Measurements from ENCODE around the gene TTLL11. TPM values are rescaled to one million over a fixed set of nuclear protein-coding genes. Genes with fewer than 3 reads are reported as not detected.

Gene TTLL11
- polyA plus RNA-seq, 1 of the 3 experiments (the other 2 are of a cell fraction): 6.8 TPM

DNA sequence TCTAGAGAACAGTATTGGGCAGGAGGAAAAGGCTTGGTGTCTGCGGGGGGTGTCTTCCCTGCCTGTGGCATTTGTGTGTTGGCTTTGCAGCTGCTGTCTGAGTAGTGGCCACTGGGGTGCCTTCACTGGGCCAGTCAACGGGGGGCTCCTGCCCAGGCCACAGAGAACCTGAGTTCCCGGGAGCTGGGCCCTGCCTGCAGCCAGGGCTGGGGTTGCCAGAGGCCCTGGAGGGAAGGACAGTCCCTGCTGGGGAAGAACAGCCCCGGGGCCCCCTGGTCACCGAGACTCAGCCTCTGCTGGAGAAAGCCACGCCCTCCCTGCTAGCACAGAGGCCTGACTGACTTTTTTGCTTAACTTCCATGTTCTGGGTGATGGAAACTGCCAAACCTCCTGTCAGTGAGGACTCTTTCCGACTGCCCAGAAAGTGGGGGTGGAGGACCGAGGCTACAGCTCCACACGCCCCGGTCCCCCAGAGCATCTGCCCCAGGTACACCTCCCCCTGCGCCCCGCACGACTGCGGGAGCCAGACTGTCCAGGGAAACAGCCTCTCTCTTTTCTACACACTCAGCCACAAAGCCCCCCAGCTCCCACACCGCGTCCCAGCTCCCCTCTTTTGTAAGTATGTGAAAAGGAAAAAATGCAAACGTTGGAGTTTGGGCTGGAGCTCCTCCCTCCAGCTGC lies 308.2 kb downstream of the TTLL11 start:
- no peak for TF ChIP-seq TCF12 (IDR thresholded peaks at IDR 0.05)
- TF ChIP-seq MXI1 (IDR thresholded peaks at IDR 0.05; ENCODE audit: low read depth, low read length): no peak
- no peak for TF ChIP-seq GABPA (IDR thresholded peaks at IDR 0.05; ENCODE audit: low read depth)
- no peak for TF ChIP-seq RXRA (IDR thresholded peaks at IDR 0.05; ENCODE audit: borderline replicate concordance, low read depth)
- no peak overlapping the region for H3K4me2 ChIP-seq
- no peaks in the 10 kb centered on the region for H3K79me2 ChIP-seq (ENCODE audit: insufficient read depth)
- H4K20me1 ChIP-seq (ENCODE audit: insufficient read depth): no peaks in the 10 kb centered on the region
- H3K9me3 ChIP-seq: no peaks in the 10 kb centered on the region
- H2AFZ ChIP-seq (ENCODE audit: low read depth): no peak overlapping the region
- WGBS (ENCODE audit: low lambda C conversion rate): 95% methylated on average over 11 of the region's 17 CpGs
- no peaks in the 10 kb centered on the region for H3K9me2 ChIP-seq
- peaks cover 10% of the 10 kb centered on the region for H3F3A ChIP-seq (replicated peaks; ENCODE audit: insufficient read depth)
- no peak overlapping the region for H3K27ac ChIP-seq (ENCODE audit: low read depth in 2 of 2, low read length in 1 of 2)
- H3K27me3 ChIP-seq (ENCODE audit: insufficient read depth): no peaks in the 10 kb centered on the region
- no peak overlapping the region for H3K9ac ChIP-seq
- no peak for DNase-seq
- H3K4me3 ChIP-seq (ENCODE audit: low read depth in 2 of 2, low read length in 1 of 2): no peak overlapping the region
- H3K36me3 ChIP-seq (replicated peaks in 1 of 2; ENCODE audit: control insufficient read depth in 1 of 2, insufficient read depth in 2 of 2, low read length in 1 of 2): peaks cover 0 to 41% of the 10 kb centered on the region in 2 experiments
- ChIA-PET CTCF (interaction anchor here (1.1 to 1.7 kb wide), 2 partner anchors 91 to 98 kb away, joined by 3 to 4 read pairs; no protein-coding TSS in a partner anchor), POLR2A (no interaction called here)
- H3K4me1 ChIP-seq (ENCODE audit: control insufficient read depth in 1 of 2, insufficient read depth in 2 of 2, low read depth in 1 of 2, low read length in 1 of 2): peaks cover 0 to 18% of the 10 kb centered on the region in 2 experiments; a peak in 1 of 4 replicates

DNA sequence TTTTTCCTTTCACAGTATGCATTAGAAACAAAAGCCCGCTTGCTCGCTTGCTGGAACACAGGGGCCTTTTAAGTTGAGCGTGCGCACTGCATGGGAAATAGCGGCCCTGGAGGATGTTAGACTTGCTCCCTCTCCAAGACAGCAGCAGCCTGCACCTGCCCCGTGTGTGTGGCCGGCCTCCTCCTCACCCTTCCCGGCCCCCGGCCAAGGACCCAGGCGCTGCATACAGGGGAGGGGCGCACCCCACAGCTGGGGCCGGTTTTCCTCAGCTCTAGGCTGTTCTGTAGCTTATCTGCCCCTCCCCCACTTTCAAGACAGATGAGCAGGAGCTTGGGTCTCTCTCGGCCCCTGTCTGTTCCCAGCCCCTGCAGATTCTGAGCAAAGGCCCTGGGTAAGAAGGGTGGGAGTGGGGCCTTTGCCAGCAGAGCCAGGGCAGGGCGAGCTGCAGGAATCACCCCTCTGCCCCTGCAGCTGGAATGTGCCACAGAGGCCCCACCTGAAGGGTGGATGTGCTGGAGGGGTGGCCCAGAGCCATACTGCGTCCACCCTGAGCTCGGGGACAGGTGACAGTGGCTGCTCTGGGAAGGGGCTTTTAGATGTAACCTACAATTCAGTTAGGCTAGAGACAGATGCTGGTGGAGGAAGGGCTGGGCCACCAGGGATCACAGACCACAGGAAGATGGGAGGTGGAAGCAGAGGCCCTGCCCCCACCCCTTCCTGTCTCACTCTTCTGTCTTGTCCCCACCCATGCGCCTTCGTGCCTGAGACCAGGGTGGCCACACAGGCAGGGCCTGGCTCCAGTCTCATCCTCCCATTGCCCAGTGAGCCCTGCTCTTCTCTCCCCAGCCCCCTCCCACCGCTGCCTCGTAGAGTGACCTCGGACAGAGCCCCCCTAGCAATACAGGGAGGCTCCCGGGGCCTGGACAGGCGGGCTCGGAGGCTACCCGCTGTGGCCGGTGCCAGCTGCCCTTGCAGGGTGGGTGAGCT lies 309.3 kb downstream of the TTLL11 start:
- H3K27me3 ChIP-seq (ENCODE audit: insufficient read depth): no peaks in the 10 kb centered on the region
- peaks cover 7 to 45% of the 10 kb centered on the region in 2 experiments for H3K36me3 ChIP-seq (replicated peaks in 1 of 2; ENCODE audit: control insufficient read depth in 1 of 2, insufficient read depth in 2 of 2, low read length in 1 of 2)
- H3K4me1 ChIP-seq (ENCODE audit: control insufficient read depth in 1 of 2, insufficient read depth in 2 of 2, low read depth in 1 of 2, low read length in 1 of 2): peaks cover 0 to 18% of the 10 kb centered on the region in 2 experiments; a peak in 2 of 4 replicates
- H3K4me2 ChIP-seq: no peak overlapping the region
- CTCF ChIA-PET: interaction anchor here (0.5 to 1.1 kb wide), 2 partner anchors 90 to 190 kb away, joined by 3 read pairs; no protein-coding TSS in a partner anchor
- no peaks in the 10 kb centered on the region for H3K79me2 ChIP-seq (ENCODE audit: insufficient read depth)
- WGBS (ENCODE audit: low lambda C conversion rate): 92% methylated on average over 9 of the region's 26 CpGs
- TF ChIP-seq GABPA (IDR thresholded peaks at IDR 0.05; ENCODE audit: low read depth): no peak
- POLR2A ChIA-PET: no interaction called here
- no peak overlapping the region for H3K4me3 ChIP-seq (ENCODE audit: low read depth in 2 of 2, low read length in 1 of 2)
- no peak overlapping the region for H3K9ac ChIP-seq
- no peak for DNase-seq
- H3K9me2 ChIP-seq: no peaks in the 10 kb centered on the region
- no peaks in the 10 kb centered on the region for H3K9me3 ChIP-seq
- H3K27ac ChIP-seq (ENCODE audit: low read depth in 2 of 2, low read length in 1 of 2): peak overlapping the region in 1 of 2 experiments; percentile 28; a peak in 1 of 4 replicates
- H3F3A ChIP-seq (replicated peaks; ENCODE audit: insufficient read depth): peaks cover 10% of the 10 kb centered on the region
- no peak overlapping the region for H2AFZ ChIP-seq (ENCODE audit: low read depth)
- no peaks in the 10 kb centered on the region for H4K20me1 ChIP-seq (ENCODE audit: insufficient read depth)

DNA sequence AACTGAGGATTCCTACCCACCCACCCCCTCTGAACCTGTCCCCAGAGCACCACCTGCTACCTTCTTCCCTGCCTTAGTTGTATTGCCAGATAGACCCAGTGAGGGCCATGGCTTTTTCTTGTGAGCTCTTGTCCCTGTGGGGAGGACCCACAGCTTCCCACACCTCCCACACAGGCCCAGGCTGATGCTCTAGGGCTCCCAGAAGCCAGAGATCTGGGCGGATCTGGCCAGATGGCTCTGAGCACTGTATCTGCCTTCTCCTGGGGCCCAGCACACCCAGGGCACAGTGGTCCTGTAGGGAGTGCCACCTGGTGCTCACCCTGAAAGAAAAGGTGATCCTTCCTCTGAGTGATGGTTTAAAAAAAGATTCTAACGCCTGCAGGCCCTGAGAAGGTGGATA lies 310.0 kb downstream of the TTLL11 start:
- TF ChIP-seq ELF1 (IDR thresholded peaks at IDR 0.05): no peak
- no peak for TF ChIP-seq RFX5 (IDR thresholded peaks at IDR 0.05; ENCODE audit: low read length)
- no peak for TF ChIP-seq TEAD4 (IDR thresholded peaks at IDR 0.05; ENCODE audit: borderline replicate concordance, insufficient read depth)
- TF ChIP-seq, protein P1, sequence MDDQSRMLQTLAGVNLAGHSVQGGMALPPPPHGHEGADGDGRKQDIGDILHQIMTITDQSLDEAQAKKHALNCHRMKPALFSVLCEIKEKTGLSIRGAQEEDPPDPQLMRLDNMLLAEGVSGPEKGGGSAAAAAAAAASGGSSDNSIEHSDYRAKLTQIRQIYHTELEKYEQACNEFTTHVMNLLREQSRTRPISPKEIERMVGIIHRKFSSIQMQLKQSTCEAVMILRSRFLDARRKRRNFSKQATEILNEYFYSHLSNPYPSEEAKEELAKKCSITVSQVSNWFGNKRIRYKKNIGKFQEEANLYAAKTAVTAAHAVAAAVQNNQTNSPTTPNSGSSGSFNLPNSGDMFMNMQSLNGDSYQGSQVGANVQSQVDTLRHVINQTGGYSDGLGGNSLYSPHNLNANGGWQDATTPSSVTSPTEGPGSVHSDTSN (IDR thresholded peaks at IDR 0.05): no peak
- Histone ChIP-seq H3F3A (replicated peaks; ENCODE audit: insufficient read depth) (peaks cover 9% of the 10 kb centered on the region), H3K4me1 (ENCODE audit: control insufficient read depth in 1 of 2, insufficient read depth in 2 of 2, low read depth in 1 of 2, low read length in 1 of 2) (peaks cover 0 to 18% of the 10 kb centered on the region in 2 experiments; a peak in 2 of 4 replicates), H3K9me2 (no peaks in the 10 kb centered on the region), H3K9ac (no peak overlapping the region), H3K4me3 (ENCODE audit: low read depth in 2 of 2, low read length in 1 of 2) (no peak overlapping the region), H3K9me3 (no peaks in the 10 kb centered on the region), H3K79me2 (ENCODE audit: insufficient read depth) (no peaks in the 10 kb centered on the region; the same call in none of the 2 replicates), H3K27me3 (ENCODE audit: insufficient read depth) (no peaks in the 10 kb centered on the region), H4K20me1 (ENCODE audit: insufficient read depth) (no peaks in the 10 kb centered on the region), H3K27ac (ENCODE audit: low read depth in 2 of 2, low read length in 1 of 2) (peak overlapping the region in 1 of 2 experiments; percentile 28; a peak in 1 of 4 replicates), H3K4me2 (no peak overlapping the region), H3K36me3 (replicated peaks in 1 of 2; ENCODE audit: control insufficient read depth in 1 of 2, insufficient read depth in 2 of 2, low read length in 1 of 2) (peaks cover 14 to 46% of the 10 kb centered on the region in 2 experiments), H2AFZ (ENCODE audit: low read depth) (no peak overlapping the region)
- CTCF ChIA-PET: no interaction called here
- no peak for DNase-seq
- 100% methylated on average over 2 of the region's 2 CpGs for WGBS (ENCODE audit: low lambda C conversion rate)
- POLR2A ChIA-PET: no interaction called here

Data from SK-N-SH (cell line).